Ovary (tissue), 9 donors: ENCODE results near the gene MEN1. TPM values are rescaled to one million over a fixed set of nuclear protein-coding genes. Genes with fewer than 3 reads are reported as not detected.
A peak's percentile ranks its signal among the peaks of the same experiment; 100 is the strongest.

ENCODE experiments used
- DNase-seq, 5 donors: peaks; one replicate each; pipeline ENCODE4 v3.0.0-alpha.2; 2019 to 2020
- H3K27ac ChIP-seq, 2 donors: fragments of 200-600 bp; one replicate each; pipeline versions ENCODE4 v1.5.1 to v1.8.0; 2019 to 2022
- H3K27me3 ChIP-seq: fragments of 200-600 bp; one replicate; pipeline ENCODE4 v1.8.0; 2022
- H3K36me3 ChIP-seq: fragments of 200-600 bp; sonication (generic); one replicate; pipeline ENCODE4 v1.5.1; 2019
- H3K4me1 ChIP-seq: one replicate; pipeline ENCODE4 v1.8.1; 2013; ENCODE audit warnings: mild to moderate bottlenecking, moderate library complexity; ENCODE audit not compliant: insufficient read depth
- H3K4me3 ChIP-seq: fragments of 200-600 bp; sonication (generic); one replicate; pipeline ENCODE4 v1.5.1; 2017
- H3K9me3 ChIP-seq, 2 donors: fragments of 200-600 bp in 1 of 2; sonication (generic) in 1 of 2; one replicate each; pipeline versions ENCODE4 v1.5.1 to v1.8.1; 2013 to 2019; ENCODE audit warnings: mild to moderate bottlenecking in 1 of 2, moderate library complexity in 1 of 2
- EP300 ChIP-seq: sonication (generic); formaldehyde crosslinking; IDR thresholded peaks from one replicate; pipeline ENCODE4 v1.6.1; 2017; ENCODE audit warnings: antibody characterized with exemption
- POLR2A ChIP-seq: fragments of 450-650 bp; IDR thresholded peaks from one replicate; pipeline ENCODE4 v1.6.1; 2017; ENCODE audit warnings: antibody characterized with exemption, mild to moderate bottlenecking, moderate library complexity
- WGBS, 3 donors: extraction: QIAGEN DNeasy Blood & Tissue Kit in 1 of 3; methylation state at CpG; one replicate each; pipeline versions ENCODE4 v1.1.5 to v1.1.7; 2013 to 2017; 5-methylcytosine and 5-hydroxymethylcytosine counted together
- intact Hi-C, 4 donors: fragments of 100-400 bp; cut with DNase I; formaldehyde crosslinking; loops; one replicate each; pipeline versions ENCODE4 v1.11.0 to v1.15.1; 2022 to 2023
- polyA plus RNA-seq, 2 donors: library from polyadenylated mRNA; stranded (reverse); fragments of 200-250 nt in 1 of 2; fragments of 350-450 nt in 1 of 2; fragmentation: Illumina TruSeq in 1 of 2; extraction: RNeasy Lipid Tissue Mini Kit (QIAGEN cat#74804) in 1 of 2; gene quantifications; one replicate each; pipeline ENCODE4 v1.2.3, GENCODE V29; 2013 to 2014
- total RNA-seq, 7 donors: library from RNA; depleted of rRNA in 2 of 7; stranded (reverse); fragments of >200 nt in 2 of 7; fragmentation: NEBNext Ultra II Directional in 3 of 7; extraction: Animal tissue kit (Norgen Biotek cat#: 25700) in 3 of 7; gene quantifications; one replicate each; pipeline versions ENCODE4 v1.1.0 to v1.2.4, GENCODE V29; 2016 to 2023
- TF ChIP-seq, protein P1 (sequence below), 3 donors: fragments of 450-650 bp in 2 of 3; fragments of 200-600 bp in 1 of 3; IDR thresholded peaks; one replicate each; pipeline versions ENCODE4 v1.5.1 to v1.8.0; 2016 to 2022; ENCODE audit warnings: antibody characterized with exemption in 3 of 3, mild to moderate bottlenecking in 1 of 3
- donor health status: DM: no; HTN: no; CAD: no; lungs with moderate emphysema.
- donor health status: DM: no; HTN: no; CAD: no.
- donor health status: Bipolar disorder and iron deficiency.
- donor health status: DM: yes; HTN: yes; CAD: no.
- donor health status: DM: no; HTN: no; CAD: no.
- donor health status: DM: yes; HTN: yes; CAD: no.

Gene MEN1
- total and polyA plus RNA-seq, 9 donors = 14.4 to 28.6 (median 21.2) TPM

DNA sequence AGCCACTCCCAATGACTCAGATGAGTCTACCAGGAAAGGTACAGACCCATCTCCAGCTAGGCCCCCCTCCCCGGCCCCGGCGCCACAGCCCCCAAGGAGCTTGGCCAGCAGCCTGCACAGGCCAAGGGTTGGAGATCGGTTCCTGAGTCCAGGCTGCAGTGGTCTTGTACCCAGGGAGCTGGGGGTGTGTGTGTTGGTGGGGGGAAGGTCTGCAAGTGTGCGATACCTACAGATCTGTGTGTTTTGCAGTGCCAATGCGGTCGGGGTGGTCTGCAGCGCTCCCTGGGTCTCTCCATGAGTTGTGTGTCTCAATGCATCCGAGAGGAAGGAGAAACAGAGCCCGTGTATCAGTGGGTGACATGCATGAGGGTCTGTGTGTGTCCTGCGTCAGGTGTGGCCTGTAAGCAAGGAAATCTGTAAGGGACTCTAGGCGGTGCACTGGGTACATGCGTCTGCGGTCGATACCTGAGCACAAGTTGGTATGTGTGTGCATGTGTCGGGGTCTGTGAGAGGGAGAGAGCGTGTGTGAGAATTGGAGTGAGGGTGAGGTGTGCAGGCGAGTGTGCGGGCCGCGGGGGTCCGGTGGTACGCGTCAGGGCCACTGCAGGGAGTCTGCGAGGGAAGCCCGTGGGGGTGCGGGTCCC is 33.5 kb upstream of the MEN1 start:
- H3K36me3 ChIP-seq = no peaks in the 10 kb centered on the region
- peak overlapping the region; percentile 28 to 66 for H3K27ac ChIP-seq
- intact Hi-C loops = loop anchor here (2.0 to 10.0 kb wide), 6 partner anchors 45 to 278 kb away; partner anchors contain the start of genes ARL2 (in 3 of the 4), FAU (in 1 of the 4), MRPL49 (in 1 of the 4) and TM7SF2 (in 1 of the 4)
- no peak for TF ChIP-seq EP300
- TF ChIP-seq, protein P1, sequence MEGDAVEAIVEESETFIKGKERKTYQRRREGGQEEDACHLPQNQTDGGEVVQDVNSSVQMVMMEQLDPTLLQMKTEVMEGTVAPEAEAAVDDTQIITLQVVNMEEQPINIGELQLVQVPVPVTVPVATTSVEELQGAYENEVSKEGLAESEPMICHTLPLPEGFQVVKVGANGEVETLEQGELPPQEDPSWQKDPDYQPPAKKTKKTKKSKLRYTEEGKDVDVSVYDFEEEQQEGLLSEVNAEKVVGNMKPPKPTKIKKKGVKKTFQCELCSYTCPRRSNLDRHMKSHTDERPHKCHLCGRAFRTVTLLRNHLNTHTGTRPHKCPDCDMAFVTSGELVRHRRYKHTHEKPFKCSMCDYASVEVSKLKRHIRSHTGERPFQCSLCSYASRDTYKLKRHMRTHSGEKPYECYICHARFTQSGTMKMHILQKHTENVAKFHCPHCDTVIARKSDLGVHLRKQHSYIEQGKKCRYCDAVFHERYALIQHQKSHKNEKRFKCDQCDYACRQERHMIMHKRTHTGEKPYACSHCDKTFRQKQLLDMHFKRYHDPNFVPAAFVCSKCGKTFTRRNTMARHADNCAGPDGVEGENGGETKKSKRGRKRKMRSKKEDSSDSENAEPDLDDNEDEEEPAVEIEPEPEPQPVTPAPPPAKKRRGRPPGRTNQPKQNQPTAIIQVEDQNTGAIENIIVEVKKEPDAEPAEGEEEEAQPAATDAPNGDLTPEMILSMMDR (IDR thresholded peaks at IDR 0.05) = no peak
- 53 to 57% (median 55%) methylated on average over 26 to 27 of the region's 27 CpGs for WGBS, 3 donors
- peak in 2 of 5 donors; percentile 53 to 58 for DNase-seq
- H3K4me3 ChIP-seq = peak overlapping the region; percentile 46
- peaks cover 7% of the 10 kb centered on the region for H3K4me1 ChIP-seq
- no peaks in the 10 kb centered on the region for H3K9me3 ChIP-seq
- no peaks in the 10 kb centered on the region for H3K27me3 ChIP-seq

DNA sequence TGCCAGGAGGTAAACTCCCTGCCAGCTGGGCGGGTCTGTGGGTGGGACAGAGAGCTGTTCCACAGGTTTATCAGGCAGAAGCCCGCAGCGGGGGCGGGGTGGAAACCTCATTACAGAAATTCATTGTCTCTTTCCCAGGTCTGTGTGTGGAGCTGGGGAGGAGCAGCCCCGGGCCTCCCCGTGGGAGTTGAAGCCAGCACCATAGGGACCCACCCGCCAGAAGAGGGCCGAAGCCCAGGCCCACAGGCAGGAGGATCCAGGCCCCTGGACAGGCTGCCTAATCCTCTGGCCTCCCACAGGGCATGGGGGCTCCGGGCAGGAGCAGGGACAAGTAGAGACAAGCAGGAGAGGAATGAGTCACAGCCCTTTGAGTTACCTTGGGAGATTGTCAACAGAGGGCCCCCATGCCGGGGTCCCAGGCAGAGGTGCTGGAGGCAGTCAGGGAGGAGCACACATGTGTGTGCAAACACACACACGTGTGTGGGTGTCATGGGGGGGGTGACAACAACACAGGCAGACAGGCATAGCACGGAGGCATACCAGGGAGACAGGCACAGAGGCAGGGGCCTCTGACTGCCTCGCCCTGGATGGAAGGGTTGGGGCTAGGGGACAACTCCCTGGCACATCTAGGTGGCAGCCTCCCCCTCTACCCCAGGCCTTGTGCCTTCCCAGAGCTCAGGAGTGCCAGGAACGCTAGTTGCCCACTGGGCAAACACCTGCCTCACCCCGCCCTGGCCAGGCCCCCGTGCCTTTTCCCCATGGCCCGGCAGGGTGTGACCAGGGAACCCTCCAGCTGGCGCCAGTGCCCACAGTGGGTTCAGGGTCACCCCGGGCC is 32.7 kb upstream of the MEN1 start:
- H3K27me3 ChIP-seq = no peaks in the 10 kb centered on the region
- H3K27ac ChIP-seq = peak overlapping the region; percentile 18 to 41
- H3K4me3 ChIP-seq = no peak overlapping the region
- peaks cover 7% of the 10 kb centered on the region for H3K4me1 ChIP-seq
- no peak for TF ChIP-seq EP300
- H3K9me3 ChIP-seq = no peaks in the 10 kb centered on the region
- 77 to 78% (median 77%) methylated on average over 19 of the region's 19 CpGs for WGBS, 3 donors
- intact Hi-C loops = loop anchor here (5.0 to 10.0 kb wide), 4 partner anchors 162 to 279 kb away; partner anchors contain the start of genes ARL2 (in 3 of the 4), FAU (in 1 of the 4), MRPL49 (in 1 of the 4) and TM7SF2 (in 1 of the 4)
- peak in 1 of 5 donors; percentile 58 for DNase-seq
- no peaks in the 10 kb centered on the region for H3K36me3 ChIP-seq

DNA sequence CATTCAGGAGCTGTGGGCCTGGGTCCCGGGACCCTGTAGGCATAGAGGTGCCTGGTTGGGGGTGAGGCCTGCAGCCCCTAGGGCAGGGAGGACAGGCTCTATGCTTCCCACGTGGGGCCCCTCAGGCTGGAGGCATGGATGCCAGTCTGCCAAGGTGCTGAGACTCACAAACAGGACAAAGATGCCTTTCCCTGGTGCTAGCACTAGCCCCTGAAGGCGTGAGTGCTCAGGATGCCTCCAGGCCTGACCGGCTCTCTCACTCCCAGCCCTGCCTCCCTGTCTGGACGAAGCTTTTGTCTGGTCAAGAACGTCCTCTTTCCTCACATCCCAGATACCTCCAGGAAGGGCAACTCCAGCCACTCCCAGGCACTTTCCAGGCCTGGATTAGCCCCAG is 32.0 kb upstream of the MEN1 start:
- no peaks in the 10 kb centered on the region for H3K9me3 ChIP-seq
- H3K4me3 ChIP-seq = no peak overlapping the region
- H3K4me1 ChIP-seq = peaks cover 6% of the 10 kb centered on the region
- WGBS, 3 donors = 76 to 85% (median 81%) methylated on average over 6 of the region's 6 CpGs
- intact Hi-C loops = loop anchor here (5.0 to 10.0 kb wide), 4 partner anchors 162 to 280 kb away; partner anchors contain the start of genes ARL2 (in 3 of the 4), FAU (in 1 of the 4), MRPL49 (in 1 of the 4) and TM7SF2 (in 1 of the 4)
- no peaks in the 10 kb centered on the region for H3K27me3 ChIP-seq
- no peaks in the 10 kb centered on the region for H3K36me3 ChIP-seq
- DNase-seq = no peak
- H3K27ac ChIP-seq = no peak overlapping the region
- TF ChIP-seq EP300 = no peak
- no peak for TF ChIP-seq POLR2A
- TF ChIP-seq, protein P1 (IDR thresholded peaks at IDR 0.05) = no peak

DNA sequence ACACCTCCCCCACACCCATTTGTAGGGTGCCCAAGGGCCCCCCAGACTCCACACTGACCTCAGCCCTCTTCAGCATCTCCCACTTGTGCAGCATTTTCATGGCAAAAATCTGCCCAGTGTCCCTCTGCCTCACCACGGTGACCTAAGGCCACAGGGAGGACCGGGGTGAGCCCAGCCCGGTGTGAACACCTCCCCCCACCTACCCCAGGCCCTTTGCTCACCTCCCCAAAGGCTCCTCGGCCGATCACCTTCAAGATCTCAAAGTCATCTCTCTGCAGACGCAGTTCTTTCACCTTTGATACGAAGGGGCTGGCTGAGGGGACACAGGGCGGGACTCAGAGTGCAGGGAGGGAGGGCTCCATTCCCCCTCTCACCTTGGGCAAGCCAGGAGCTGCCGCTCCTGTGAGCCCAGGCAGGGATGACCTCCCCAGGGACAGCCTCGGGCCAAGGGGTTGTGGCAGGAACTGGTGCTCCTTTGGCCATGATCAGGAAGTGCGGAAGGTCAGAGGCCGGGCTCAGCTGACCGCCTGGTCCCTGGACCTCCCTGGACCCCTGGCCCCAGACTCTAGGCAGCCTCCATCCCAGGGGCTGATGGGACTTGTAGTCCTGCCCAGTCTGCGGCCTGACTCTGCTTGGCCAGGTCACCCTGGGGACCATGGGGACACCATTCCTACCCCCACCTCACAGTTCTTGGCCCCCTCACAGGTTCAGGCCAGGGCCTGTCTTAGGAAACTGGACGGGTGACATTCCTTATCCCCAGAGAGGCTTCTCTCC is 31.4 kb upstream of the MEN1 start:
- Histone ChIP-seq H3K4me3 (no peak overlapping the region), H3K4me1 (peaks cover 5% of the 10 kb centered on the region), H3K27me3 (no peaks in the 10 kb centered on the region), H3K9me3 (no peaks in the 10 kb centered on the region), H3K36me3 (no peaks in the 10 kb centered on the region), H3K27ac (no peak overlapping the region)
- TF ChIP-seq EP300 (no peak), POLR2A (no peak)
- TF ChIP-seq, protein P1 (IDR thresholded peaks at IDR 0.05) = no peak
- DNase-seq = no peak
- intact Hi-C loops = loop anchor here (5.0 to 10.0 kb wide), 4 partner anchors 163 to 281 kb away; partner anchors contain the start of genes ARL2 (in 3 of the 4), FAU (in 1 of the 4), MRPL49 (in 1 of the 4) and TM7SF2 (in 1 of the 4)
- 87 to 91% (median 89%) methylated on average over 13 to 15 of the region's 15 CpGs for WGBS, 3 donors
